Neural progenitor cell (in vitro differentiated cells): Measurements from ENCODE around the gene NDUFB10.

Experiments
- EZH2 ChIP-seq: fragments of 200-600 bp; sonication (generic); IDR thresholded peaks from 2 replicates; pipeline ENCODE4 v1.6.1; 2017; ENCODE audit warnings: antibody characterized with exemption, mild to moderate bottlenecking, moderate library complexity
- TF ChIP-seq, protein P1 (sequence below): fragments of 200-600 bp; sonication (generic); IDR thresholded peaks from 2 replicates; pipeline ENCODE4 v1.5.1; 2017; ENCODE audit warnings: antibody characterized with exemption, mild to moderate bottlenecking

DNA sequence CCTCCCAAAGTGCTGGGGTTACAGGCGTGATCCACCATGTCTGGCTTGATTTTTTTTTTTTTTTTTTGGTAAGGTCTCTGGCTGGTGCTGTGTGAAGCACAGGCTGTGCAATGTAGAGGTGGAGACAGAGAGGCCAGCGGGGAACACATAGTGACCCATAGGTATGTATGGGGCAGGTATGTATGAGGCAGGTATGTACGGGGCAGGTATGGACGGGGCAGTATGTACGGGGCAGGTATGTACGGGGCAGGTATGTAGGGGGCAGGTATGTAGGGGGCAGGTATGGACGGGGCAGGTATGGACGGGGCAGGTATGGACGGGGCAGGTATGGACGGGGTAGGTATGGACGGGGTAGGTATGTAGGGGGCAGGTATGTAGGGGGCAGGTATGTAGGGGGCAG lies 9.8 kb upstream of the NDUFB10 start:
- TF ChIP-seq, protein P1, sequence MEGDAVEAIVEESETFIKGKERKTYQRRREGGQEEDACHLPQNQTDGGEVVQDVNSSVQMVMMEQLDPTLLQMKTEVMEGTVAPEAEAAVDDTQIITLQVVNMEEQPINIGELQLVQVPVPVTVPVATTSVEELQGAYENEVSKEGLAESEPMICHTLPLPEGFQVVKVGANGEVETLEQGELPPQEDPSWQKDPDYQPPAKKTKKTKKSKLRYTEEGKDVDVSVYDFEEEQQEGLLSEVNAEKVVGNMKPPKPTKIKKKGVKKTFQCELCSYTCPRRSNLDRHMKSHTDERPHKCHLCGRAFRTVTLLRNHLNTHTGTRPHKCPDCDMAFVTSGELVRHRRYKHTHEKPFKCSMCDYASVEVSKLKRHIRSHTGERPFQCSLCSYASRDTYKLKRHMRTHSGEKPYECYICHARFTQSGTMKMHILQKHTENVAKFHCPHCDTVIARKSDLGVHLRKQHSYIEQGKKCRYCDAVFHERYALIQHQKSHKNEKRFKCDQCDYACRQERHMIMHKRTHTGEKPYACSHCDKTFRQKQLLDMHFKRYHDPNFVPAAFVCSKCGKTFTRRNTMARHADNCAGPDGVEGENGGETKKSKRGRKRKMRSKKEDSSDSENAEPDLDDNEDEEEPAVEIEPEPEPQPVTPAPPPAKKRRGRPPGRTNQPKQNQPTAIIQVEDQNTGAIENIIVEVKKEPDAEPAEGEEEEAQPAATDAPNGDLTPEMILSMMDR: no peak
- no peak for TF ChIP-seq EZH2
